Heart right ventricle (tissue), 16 donors: ENCODE data around the gene PPIL1. TPM values are rescaled to one million over a fixed set of nuclear protein-coding genes. Genes with fewer than 3 reads are reported as not detected.

Experiments
- ATAC-seq, 8 donors: fragments of 200-7000 bp; cut with Tn5 transposase; one replicate each; pipeline ENCODE4 v1.9.1; 2020; ENCODE audit warnings: mild to moderate bottlenecking in 8 of 8, moderate library complexity in 8 of 8, moderate number of reproducible peaks in 1 of 8
- DNase-seq, 2 donors: peaks; one replicate each; pipeline ENCODE4 v3.0.0-alpha.2; 2020
- H3K27ac ChIP-seq, 10 donors: fragments of 200-600 bp; sonication (generic) in 2 of 10; one replicate each; pipeline versions ENCODE4 v1.5.0 to v1.8.0; 2020 to 2022; ENCODE audit warnings: mild to moderate bottlenecking in 3 of 10
- H3K27me3 ChIP-seq, 7 donors: fragments of 200-600 bp; one replicate each; pipeline ENCODE4 v1.8.0; 2021 to 2022; ENCODE audit warnings: mild to moderate bottlenecking in 2 of 7
- H3K36me3 ChIP-seq, 9 donors: fragments of 200-600 bp; sonication (generic) in 1 of 9; one replicate each; pipeline versions ENCODE4 v1.5.0 to v1.8.0; 2020 to 2022; ENCODE audit warnings: mild to moderate bottlenecking in 2 of 9
- H3K4me1 ChIP-seq, 9 donors: fragments of 200-600 bp; sonication (generic) in 1 of 9; one replicate each; pipeline versions ENCODE4 v1.5.0 to v1.8.0; 2020 to 2022; ENCODE audit warnings: mild to moderate bottlenecking in 4 of 9
- H3K4me3 ChIP-seq, 10 donors: fragments of 200-600 bp; sonication (generic) in 2 of 10; one replicate each; pipeline versions ENCODE4 v1.5.0 to v1.8.0; 2020 to 2022; ENCODE audit warnings: mild to moderate bottlenecking in 7 of 10, moderate library complexity in 2 of 10
- H3K9me3 ChIP-seq, 11 donors: fragments of 200-600 bp in 10 of 11; sonication (generic) in 2 of 11; one replicate each; pipeline versions ENCODE4 v1.5.0 to v1.8.0; 2013 to 2022; ENCODE audit warnings: mild to moderate bottlenecking in 2 of 11, control low read depth in 1 of 11, moderate library complexity in 1 of 11
- WGBS, 2 donors: extraction: QIAGEN DNeasy Blood & Tissue Kit; methylation state at CpG; one replicate each; pipeline ENCODE4 v1.1.7; 2013; ENCODE audit warnings: inconsistent platforms in 1 of 2; 5-methylcytosine and 5-hydroxymethylcytosine counted together
- intact Hi-C, 10 donors: fragments of 100-400 bp; cut with DNase I; formaldehyde crosslinking; loops; one replicate each; pipeline versions ENCODE4 v1.11.1 to v1.14.2; 2022
- polyA plus RNA-seq, 2 donors: library from polyadenylated mRNA; stranded (reverse); fragments of 200-250 nt; gene quantifications; one replicate each; pipeline ENCODE4 v1.2.3, GENCODE V29; 2013
- total RNA-seq, 10 donors: library from RNA; stranded (reverse); fragmentation: NEBNext Ultra II Directional in 3 of 10; extraction: Animal tissue kit (Norgen Biotek cat#: 25700) in 3 of 10; gene quantifications; one replicate each; pipeline versions ENCODE4 v1.2.1 to v1.2.4, GENCODE V29; 2021 to 2023
- TF ChIP-seq, protein P1 (sequence below), 9 donors: fragments of 200-600 bp; sonication (generic) in 2 of 9; IDR thresholded peaks; one replicate each; pipeline versions ENCODE4 v1.5.0 to v1.8.0; 2021 to 2022; ENCODE audit warnings: antibody characterized with exemption in 9 of 9, mild to moderate bottlenecking in 5 of 9, moderate library complexity in 1 of 9
- donor health status: Arrhythmogenic right ventricular cardiomyopathy.
- donor health status: ischemic (EF 13 %, LVEDD 7.1; RV severe dilation, severe dysfunction).
- donor health status: healthy with polysubstance abuse.
- donor health status: DM: no; HTN: yes; CAD: no.
- donor health status: DM: no; HTN: no; CAD: no.
- donor health status: ischemic (EF 25% LVEDD 6.9; RV normal size, moderate dysfunction).
- donor health status: ischemic (EF 25% LVEDD 5.7; RV mildly dilated, moderate dysfunction).
- donor health status: healthy.
- donor health status: DM: yes; HTN: yes; CAD: no.
- donor health status: Ischemic cardiomyopathy.
- donor health status: ischemic (EF 35%, LVEDD 5.7; RV mildly dilated, moderate dysfunction).
- donor health status: nonischemic (EF 11% LVEDD 7.7; RV severe dilation, severe dysfunction).
- donor health status: DM: yes; HTN: yes; CAD: no.
- donor health status: PGD.
- donor health status: ischemic (EF 29% LVEDD 5.4; RV normal size, mild dysfunction).
- donor health status: nonischemic (EF 23%, LVEDD 6.1; RV moderate dilation, normal function).

PPIL1 gene
- total and polyA plus RNA-seq, 12 donors, result 21.1 to 106 (median 48.4) TPM

DNA sequence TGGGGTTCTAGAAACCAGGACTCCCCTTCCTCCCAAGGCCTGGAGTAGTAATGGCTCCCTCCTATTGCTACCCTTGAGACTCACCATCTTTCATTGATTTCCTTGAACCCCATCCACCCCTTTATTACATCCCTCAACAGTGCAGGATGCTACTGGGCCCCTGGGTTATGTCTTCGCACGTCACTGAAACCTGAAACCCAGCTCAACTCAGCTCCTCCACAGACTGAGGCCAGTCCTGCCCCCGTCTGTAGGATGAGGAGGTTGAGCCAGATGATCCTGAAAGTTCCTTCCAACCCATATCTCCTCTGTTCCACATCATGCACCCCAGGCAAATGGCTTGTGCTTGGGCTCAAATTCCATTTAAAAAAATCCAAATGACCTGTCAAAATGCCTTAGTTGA is 56.8 kb downstream of the PPIL1 start:
- TF ChIP-seq, protein P1, sequence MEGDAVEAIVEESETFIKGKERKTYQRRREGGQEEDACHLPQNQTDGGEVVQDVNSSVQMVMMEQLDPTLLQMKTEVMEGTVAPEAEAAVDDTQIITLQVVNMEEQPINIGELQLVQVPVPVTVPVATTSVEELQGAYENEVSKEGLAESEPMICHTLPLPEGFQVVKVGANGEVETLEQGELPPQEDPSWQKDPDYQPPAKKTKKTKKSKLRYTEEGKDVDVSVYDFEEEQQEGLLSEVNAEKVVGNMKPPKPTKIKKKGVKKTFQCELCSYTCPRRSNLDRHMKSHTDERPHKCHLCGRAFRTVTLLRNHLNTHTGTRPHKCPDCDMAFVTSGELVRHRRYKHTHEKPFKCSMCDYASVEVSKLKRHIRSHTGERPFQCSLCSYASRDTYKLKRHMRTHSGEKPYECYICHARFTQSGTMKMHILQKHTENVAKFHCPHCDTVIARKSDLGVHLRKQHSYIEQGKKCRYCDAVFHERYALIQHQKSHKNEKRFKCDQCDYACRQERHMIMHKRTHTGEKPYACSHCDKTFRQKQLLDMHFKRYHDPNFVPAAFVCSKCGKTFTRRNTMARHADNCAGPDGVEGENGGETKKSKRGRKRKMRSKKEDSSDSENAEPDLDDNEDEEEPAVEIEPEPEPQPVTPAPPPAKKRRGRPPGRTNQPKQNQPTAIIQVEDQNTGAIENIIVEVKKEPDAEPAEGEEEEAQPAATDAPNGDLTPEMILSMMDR (IDR thresholded peaks at IDR 0.05), result no peak
- 96 to 98% methylated on average over 3 of the region's 3 CpGs for WGBS, 2 donors
- Histone ChIP-seq H3K27ac (no peak overlapping the region), H3K27me3 (no peaks in the 10 kb centered on the region), H3K36me3 (no peaks in the 10 kb centered on the region), H3K4me3 (no peak overlapping the region), H3K4me1 (peaks cover 0 to 26% (median 22%) of the 10 kb centered on the region in 9 donors), H3K9me3 (no peaks in the 10 kb centered on the region)
- intact Hi-C loops, result no loop called here
- ATAC-seq, result no peak
- no peak for DNase-seq

DNA sequence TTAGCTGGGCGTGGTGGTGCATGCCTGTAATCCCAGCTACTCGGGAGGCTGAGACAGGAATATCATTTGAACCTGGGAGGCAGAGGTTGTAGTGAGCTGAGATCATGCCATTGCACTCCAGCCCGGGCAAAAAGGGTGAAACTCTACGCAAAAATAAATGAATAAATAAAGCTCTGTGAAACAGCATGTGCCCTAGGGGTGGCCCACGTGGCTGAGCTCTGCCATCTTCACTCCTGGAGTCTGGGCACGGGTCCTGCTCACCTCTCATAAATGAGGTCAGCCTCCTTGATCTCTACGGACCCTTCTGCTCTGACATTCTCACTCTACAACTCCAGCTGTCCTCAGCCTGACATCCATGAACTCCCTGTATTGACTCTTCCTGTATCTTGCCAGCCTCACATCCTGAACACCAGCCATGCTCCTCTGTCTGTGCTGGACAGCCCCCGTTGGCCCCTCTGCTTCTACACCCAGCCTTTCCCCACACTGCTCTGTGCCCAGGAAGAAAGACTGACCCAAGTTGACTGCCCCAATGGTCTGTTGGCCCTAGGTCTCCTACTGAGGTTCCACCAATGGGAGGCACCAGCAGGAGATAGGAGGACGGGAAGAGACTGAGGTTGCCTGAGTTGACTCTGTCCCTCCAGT is 57.3 kb downstream of the PPIL1 start:
- TF ChIP-seq, protein P1 (IDR thresholded peaks at IDR 0.05), result no peak
- no peaks in the 10 kb centered on the region for H3K9me3 ChIP-seq
- ATAC-seq, result no peak
- no peaks in the 10 kb centered on the region for H3K27me3 ChIP-seq
- H3K4me1 ChIP-seq, result peaks cover 0 to 20% (median 18%) of the 10 kb centered on the region in 9 donors
- no peak overlapping the region for H3K27ac ChIP-seq
- no peak for DNase-seq
- intact Hi-C loops, result no loop called here
- H3K36me3 ChIP-seq, result no peaks in the 10 kb centered on the region
- 92 to 98% methylated on average over 9 of the region's 9 CpGs for WGBS, 2 donors
- no peak overlapping the region for H3K4me3 ChIP-seq

DNA sequence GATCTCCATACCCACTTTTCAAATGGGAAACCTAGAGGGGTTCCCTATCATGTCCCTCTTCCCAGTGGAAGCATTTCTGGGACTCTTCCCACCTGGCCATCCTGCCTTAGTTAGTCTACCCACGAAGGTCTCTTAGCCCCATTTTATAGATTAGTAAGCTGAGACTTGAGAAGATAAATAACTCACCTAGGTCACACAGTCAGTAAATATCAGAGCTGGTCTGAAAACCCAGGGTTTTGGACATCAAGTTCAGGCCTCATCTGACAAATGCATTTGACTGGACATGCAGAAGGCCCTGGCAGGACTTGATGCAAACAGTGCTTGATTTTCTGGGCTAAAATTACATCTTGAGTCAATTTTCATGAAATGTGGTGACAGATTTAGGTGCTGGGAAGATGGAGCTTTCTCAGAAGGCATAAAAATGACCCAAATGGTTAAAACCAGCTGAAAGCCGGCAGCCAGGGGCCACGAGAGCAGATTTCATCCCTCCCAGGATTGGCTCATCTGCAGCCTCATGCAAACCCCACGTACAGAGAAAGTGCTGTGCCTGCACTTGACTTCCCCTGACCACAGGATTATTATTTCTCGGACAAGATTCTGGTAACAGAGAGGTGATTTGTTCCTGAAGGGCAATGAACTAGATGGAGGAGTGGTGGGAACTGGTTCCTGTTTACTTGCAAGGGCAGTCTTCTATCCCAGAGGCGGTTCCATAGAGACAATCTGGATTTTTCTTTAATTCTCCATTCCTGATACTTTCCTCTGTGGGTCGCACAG is 58.5 kb downstream of the PPIL1 start:
- no peaks in the 10 kb centered on the region for H3K9me3 ChIP-seq
- no peak overlapping the region for H3K27ac ChIP-seq
- ATAC-seq, result no peak
- intact Hi-C loops, result no loop called here
- H3K36me3 ChIP-seq, result no peaks in the 10 kb centered on the region
- H3K4me1 ChIP-seq, result peaks cover 0 to 12% (median 6%) of the 10 kb centered on the region in 9 donors
- H3K4me3 ChIP-seq, result no peak overlapping the region
- TF ChIP-seq, protein P1 (IDR thresholded peaks at IDR 0.05), result no peak
- 81 to 93% methylated on average over 7 of the region's 7 CpGs for WGBS, 2 donors
- DNase-seq, result no peak
- H3K27me3 ChIP-seq, result no peaks in the 10 kb centered on the region

DNA sequence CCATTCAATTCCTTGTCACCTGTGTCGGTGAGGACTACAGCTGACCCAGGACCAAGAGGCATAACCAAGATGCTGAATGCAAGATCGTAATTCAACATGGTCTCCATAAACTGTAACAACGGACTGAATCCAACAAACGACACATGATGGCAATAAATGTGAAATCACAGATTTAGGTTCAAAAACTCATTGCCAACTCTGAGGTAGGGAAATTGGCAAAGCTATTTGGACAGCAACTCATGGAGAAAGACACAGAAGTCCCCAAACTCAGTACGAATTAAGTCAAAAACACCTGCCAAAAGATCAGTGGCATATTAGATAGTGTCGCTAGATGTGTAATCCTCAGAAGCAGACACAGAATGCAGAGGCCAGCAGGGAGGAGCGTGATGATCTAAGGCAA is 60.4 kb downstream of the PPIL1 start:
- no peak overlapping the region for H3K27ac ChIP-seq
- ATAC-seq, result no peak
- 95 to 96% methylated on average over 7 of the region's 7 CpGs for WGBS, 2 donors

More for the DNA sequence above, 60.4 kb downstream of the PPIL1 start:
- Histone ChIP-seq H3K4me3 (no peak overlapping the region), H3K36me3 (no peaks in the 10 kb centered on the region), H3K4me1 (peaks cover 0 to 13% (median 0%) of the 10 kb centered on the region in 9 donors), H3K9me3 (no peaks in the 10 kb centered on the region), H3K27me3 (no peaks in the 10 kb centered on the region)
- TF ChIP-seq, protein P1 (IDR thresholded peaks at IDR 0.05), result no peak
- DNase-seq, result no peak
- intact Hi-C loops, result no loop called here
